K562 (cell line): ENCODE data around the gene PPP1R12C. TPM values are rescaled to one million over a fixed set of nuclear protein-coding genes. Genes with fewer than 3 reads are reported as not detected.
"Not testable (repeated sequence)": the region's sequence is repeated elsewhere in the genome, so short reads cannot be mapped to it uniquely, and the experiment has no call there.

ENCODE experiments used
- ATAC-seq: fragments of 200-7000 bp; cut with Tn5 transposase; 3 replicates; pipeline ENCODE4 v1.9.1; 2020; ENCODE audit warnings: moderate library complexity
- BruUV-seq: library from RNA; stranded (reverse); fragments of 400-500 nt; replicated peaks from 2 replicates; lab custom pipeline; 2021; lab: Mats Ljungman, UMichigan
- CTCF ChIA-PET: fragments of 300-600 bp; formaldehyde crosslinking; extraction: SDS; loops from one replicate; lab custom pipeline; 2021; ENCODE audit warnings: low intra/inter-chr PET ratio; lab: Yijun Ruan, JAX
- POLR2A ChIA-PET: fragments of 300-600, 350-650 bp; sonication (Branson Sonifier 250); formaldehyde crosslinking; extraction: SDS; loops from one replicate; lab custom pipeline; 2021; ENCODE audit warnings: antibody characterized with exemption, inconsistent platforms; lab: Yijun Ruan, JAX
- DNase-seq, 4 experiments: peaks; one replicate each; pipeline versions ENCODE4 v3.0.0 to v3.0.0-alpha.2; 2011 to 2018; ENCODE audit warnings: low spot score in 3 of 4, mixed read lengths in 3 of 4; ENCODE audit errors: extremely low read depth in 1 of 4
- FAIRE-seq: peaks from 2 replicates; lab custom pipeline; 2011; peaks lifted over from hg19 to GRCh38; lab: Jason Lieb, UNC
- H2AFZ ChIP-seq: 2 replicates; pipeline ENCODE4 v1.6.0; 2011; ENCODE audit warnings: low read depth, low read length, control low read depth, inconsistent platforms
- H3K27ac ChIP-seq: fragments of 200-600 bp; 3 replicates; pipeline ENCODE4 v1.8.0; 2011; ENCODE audit warnings: low read depth, mild to moderate bottlenecking, control low read depth, inconsistent platforms, low read length, moderate library complexity, mixed read lengths; ENCODE audit errors: extremely low read depth
- H3K27me3 ChIP-seq, 2 experiments: fragments of 300-600 bp in 1 of 2; 2 replicates in 1 of 2; 3 replicates in 1 of 2; pipeline versions ENCODE4 v1.6.0 to v1.8.0; 2011; ENCODE audit warnings: inconsistent platforms in 2 of 2, low read length in 2 of 2, mild to moderate bottlenecking in 1 of 2, mixed read lengths in 1 of 2, moderate library complexity in 1 of 2; ENCODE audit not compliant: control insufficient read depth in 2 of 2, insufficient read depth in 2 of 2
- H3K36me3 ChIP-seq: fragments of 300-600 bp; 3 replicates; pipeline ENCODE4 v1.8.0; 2011; ENCODE audit warnings: mild to moderate bottlenecking, low read length, inconsistent platforms; ENCODE audit not compliant: control insufficient read depth, insufficient read depth
- H3K4me1 ChIP-seq, 2 experiments: fragments of 200-600 bp in 1 of 2; replicated peaks in 1 of 2; 2 replicates in 1 of 2; 3 replicates in 1 of 2; pipeline versions ENCODE4 v1.5.1 to v1.8.0; 2011; ENCODE audit warnings: inconsistent platforms in 2 of 2, low read length in 2 of 2, mild to moderate bottlenecking in 1 of 2, mixed read lengths in 1 of 2, moderate library complexity in 1 of 2; ENCODE audit not compliant: control insufficient read depth in 2 of 2, insufficient read depth in 2 of 2
- H3K4me2 ChIP-seq: 2 replicates; pipeline ENCODE4 v1.6.1; 2011; ENCODE audit warnings: low read length, control low read depth, inconsistent platforms, mixed read lengths; ENCODE audit not compliant: insufficient read depth
- H3K4me3 ChIP-seq: fragments of 200-600 bp; sonication (generic), shearing (Covaris generic); 2 replicates; pipeline ENCODE4 v1.5.1; 2016; ENCODE audit warnings: control low read depth, inconsistent platforms
- H3K79me2 ChIP-seq: fragments of 200-600 bp; 3 replicates; pipeline ENCODE4 v1.8.0; 2011; ENCODE audit warnings: low read length, inconsistent platforms; ENCODE audit not compliant: control insufficient read depth, insufficient read depth
- H3K9ac ChIP-seq, 2 experiments: 2 replicates each; pipeline versions ENCODE4 v1.6.0 to v1.6.1; 2011; ENCODE audit warnings: low read depth in 2 of 2, low read length in 2 of 2, control low read depth in 1 of 2, inconsistent platforms in 1 of 2, mild to moderate bottlenecking in 1 of 2, mixed read lengths in 1 of 2; ENCODE audit not compliant: insufficient read depth in 1 of 2
- H3K9me1 ChIP-seq: one replicate; pipeline ENCODE4 v1.6.0; 2011; ENCODE audit warnings: inconsistent platforms, mild to moderate bottlenecking, low read length, moderate library complexity; ENCODE audit not compliant: control insufficient read depth, insufficient read depth
- H3K9me3 ChIP-seq: replicated peaks from 2 replicates; pipeline ENCODE4 v1.5.1; 2011; ENCODE audit warnings: low read depth, low read length, inconsistent platforms; ENCODE audit not compliant: control insufficient read depth, insufficient read depth
- H4K20me1 ChIP-seq: replicated peaks from 2 replicates; pipeline ENCODE4 v1.6.1; 2011; ENCODE audit warnings: low read length, inconsistent platforms, mixed read lengths; ENCODE audit not compliant: control insufficient read depth, insufficient read depth
- BCOR ChIP-seq: fragments of 450-650 bp; IDR thresholded peaks from 2 replicates; pipeline ENCODE4 v1.6.1; 2016
- MEF2A ChIP-seq: IDR thresholded peaks from 2 replicates; pipeline ENCODE4 v1.6.1; 2011; ENCODE audit warnings: low read depth, mild to moderate bottlenecking, low read length, moderate library complexity; ENCODE audit not compliant: control insufficient read depth
- NCOA2 ChIP-seq, 2 experiments: fragments of 450-650 bp; IDR thresholded peaks; 2 replicates each; pipeline ENCODE4 v1.6.1; 2018; ENCODE audit warnings: mild to moderate bottlenecking in 2 of 2, moderate library complexity in 1 of 2; ENCODE audit not compliant: partially characterized antibody in 2 of 2
- POLR2G ChIP-seq: fragments of 200-400 bp; formaldehyde crosslinking; IDR thresholded peaks from 2 replicates; pipeline ENCODE4 v1.6.1; 2017; ENCODE audit warnings: low read depth, mild to moderate bottlenecking, antibody characterized with exemption, low read length, moderate library complexity
- RBBP5 ChIP-seq: fragments of 200-600 bp; sonication (generic); IDR thresholded peaks from 2 replicates; pipeline ENCODE4 v1.6.1; 2012; ENCODE audit warnings: borderline replicate concordance, mild to moderate bottlenecking, low read length, control low read depth, inconsistent platforms; ENCODE audit not compliant: insufficient read depth, poor library complexity, severe bottlenecking
- SRSF7 ChIP-seq: fragments of 200-400 bp; formaldehyde crosslinking; optimal IDR thresholded peaks from 2 replicates; pipeline ENCODE3; 2017; ENCODE audit warnings: mild to moderate bottlenecking, low read depth, low read length
- ZNF146 ChIP-seq: IDR thresholded peaks from one replicate; pipeline ENCODE4 v1.6.1; 2018; ENCODE audit warnings: missing compliant biosample characterization; ENCODE audit not compliant: unreplicated experiment
- ZNF583 ChIP-seq: fragments of 250-450 bp; sonication (Bioruptor Pico); IDR thresholded peaks from 2 replicates; pipeline ENCODE4 v1.4.0; 2020
- ZNF707 ChIP-seq: fragments of 250-450 bp; sonication (Bioruptor Pico); conservative IDR thresholded peaks from 2 replicates; pipeline ENCODE4 v1.8.0; 2022; ENCODE audit warnings: inconsistent platforms, mild to moderate bottlenecking, moderate library complexity
- WGBS: fragments of 100-300 bp; shearing (Covaris generic); methylation state at CpG from one replicate; pipeline ENCODE4 v1.1.6; 2016; ENCODE audit warnings: low coverage, mixed read lengths; ENCODE audit not compliant: insufficient coverage; ENCODE audit errors: missing lambda C conversion rate; 5-methylcytosine and 5-hydroxymethylcytosine counted together
- in situ Hi-C: fragments of 300-500 bp; cut with MboI; formaldehyde crosslinking; loops from 4 replicates; pipeline ENCODE4 v1.15.0; 2018; ENCODE audit warnings: inconsistent platforms, mixed read lengths
- intact Hi-C: fragments of 100-400 bp; cut with micrococcal nuclease; formaldehyde crosslinking; loops from 2 replicates; pipeline ENCODE4 v1.14.2; 2022
- polyA plus RNA-seq, 8 experiments: library from polyadenylated mRNA; depleted of rRNA in 4 of 8; stranded (reverse) in 5 of 8; unstranded in 3 of 8; fragments of >200 nt; fragmentation: Nextera tagmentation in 2 of 8; fragmentation: Illumina TruSeq in 1 of 8; extraction: Ambion mirVana in 2 of 8; extraction: Trizol in 1 of 8; gene quantifications; 2 replicates each; pipeline versions ENCODE4 v1.2.1 to v1.2.3, GENCODE V29; 2011 to 2014; ENCODE audit warnings: inconsistent platforms in 1 of 8, missing spikeins in 1 of 8
- total RNA-seq, 7 experiments: library from RNA; depleted of rRNA in 6 of 7; stranded (reverse); fragments of >200 nt in 6 of 7; fragmentation: Illumina TruSeq in 2 of 7; extraction: Trizol in 2 of 7; gene quantifications; 2 replicates each; pipeline versions ENCODE4 v1.2.1 to v1.2.3, GENCODE V29; 2011 to 2021; ENCODE audit warnings: low replicate concordance in 1 of 7
- TF ChIP-seq, protein P1 (sequence below), 2 experiments: fragments of 450-650 bp; conservative IDR thresholded peaks; 2 replicates each; pipeline ENCODE4 v1.6.1; 2017; ENCODE audit warnings: mild to moderate bottlenecking in 2 of 2, moderate library complexity in 2 of 2
- TF ChIP-seq, protein P2 (sequence below): fragments of 250-450 bp; sonication (Bioruptor Pico); IDR thresholded peaks from 2 replicates; pipeline ENCODE4 v1.5.1; 2021; ENCODE audit warnings: mild to moderate bottlenecking

Gene PPP1R12C
- total and polyA plus RNA-seq, 9 of the 15 experiments (the other 6 are each of a cell fraction or from before 2014, with no cell fraction given): 1.8 to 136 (median 33.7) TPM

GRCh38 chr19:55107252-55107651 lies 10.2 kb downstream of the PPP1R12C start:
- H3K9ac ChIP-seq, intact Hi-C loops, H3K4me2 ChIP-seq, H3K9me1 ChIP-seq, H3K4me3 ChIP-seq, H3K27ac ChIP-seq, H4K20me1 ChIP-seq, CTCF ChIA-PET, H3K9me3 ChIP-seq, ATAC-seq, DNase-seq, BruUV-seq, in situ Hi-C loops, H2AFZ ChIP-seq, H3K27me3 ChIP-seq, FAIRE-seq: not testable (repeated sequence)
- H3K79me2 ChIP-seq: peaks cover 29% of the 10 kb centered on the region
- whole genome bisulfite sequencing: 96% methylated on average over 3 of the region's 3 CpGs
- TF ChIP-seq BCOR: peak; percentile 57; the same call in 1 of the 2 replicates
- peak; percentile 82 for TF ChIP-seq ZNF146 (CRISPR knock-in tag)
- H3K36me3 ChIP-seq: peaks cover 65% of the 10 kb centered on the region; the same call in 2 of the 3 replicates
- H3K4me1 ChIP-seq: peaks cover 2 to 23% of the 10 kb centered on the region in 2 experiments; a peak in 3 of 5 replicates
- POLR2A ChIA-PET: interaction anchor here (0.9 to 1.3 kb wide), 3 partner anchors 8 to 11 kb away, joined by 4 to 7 read pairs (median 4); partner anchors contain the start of gene PPP1R12C

- intact Hi-C loops: no loop called here
- Histone ChIP-seq H3K36me3 (peaks cover 67% of the 10 kb centered on the region; the same call in 2 of the 3 replicates), H2AFZ (no peak overlapping the region), H3K4me2 (no peak overlapping the region), H3K79me2 (peaks cover 22% of the 10 kb centered on the region), H3K27me3 (no peaks in the 10 kb centered on the region), H3K4me1 (peaks cover 2 to 21% of the 10 kb centered on the region in 2 experiments; a peak in 3 of 5 replicates), H3K4me3 (no peak overlapping the region), H3K9me3 (no peaks in the 10 kb centered on the region), H3K9ac (peak overlapping the region in 1 of 2 experiments; percentile 68; a peak in 2 of 4 replicates), H3K9me1 (no peaks in the 10 kb centered on the region), H4K20me1 (peaks cover 4% of the 10 kb centered on the region; the same call in 1 of the 2 replicates), H3K27ac (no peak overlapping the region)
- no TSS peak for BruUV-seq
- DNase-seq: no peak
- 93% methylated on average over 6 of the region's 6 CpGs for WGBS
- in situ Hi-C loops: no loop called here
- no peak; the same call in 2 of the 3 replicates for ATAC-seq
- POLR2A ChIA-PET: interaction anchor here (0.8 to 1.3 kb wide), 7 partner anchors 8 to 33 kb away, joined by 3 to 7 read pairs (median 4); partner anchors contain the start of gene PPP1R12C
- CTCF ChIA-PET: no interaction called here
- no peak for FAIRE-seq
- TF ChIP-seq ZNF583 (CRISPR knock-in tag): no peak
- no peak for TF ChIP-seq NCOA2 (IDR thresholded peaks at IDR 0.05; ENCODE audit: partially characterized antibody in 2 of 2)
- TF ChIP-seq RBBP5: no peak
- TF ChIP-seq, protein P1, sequence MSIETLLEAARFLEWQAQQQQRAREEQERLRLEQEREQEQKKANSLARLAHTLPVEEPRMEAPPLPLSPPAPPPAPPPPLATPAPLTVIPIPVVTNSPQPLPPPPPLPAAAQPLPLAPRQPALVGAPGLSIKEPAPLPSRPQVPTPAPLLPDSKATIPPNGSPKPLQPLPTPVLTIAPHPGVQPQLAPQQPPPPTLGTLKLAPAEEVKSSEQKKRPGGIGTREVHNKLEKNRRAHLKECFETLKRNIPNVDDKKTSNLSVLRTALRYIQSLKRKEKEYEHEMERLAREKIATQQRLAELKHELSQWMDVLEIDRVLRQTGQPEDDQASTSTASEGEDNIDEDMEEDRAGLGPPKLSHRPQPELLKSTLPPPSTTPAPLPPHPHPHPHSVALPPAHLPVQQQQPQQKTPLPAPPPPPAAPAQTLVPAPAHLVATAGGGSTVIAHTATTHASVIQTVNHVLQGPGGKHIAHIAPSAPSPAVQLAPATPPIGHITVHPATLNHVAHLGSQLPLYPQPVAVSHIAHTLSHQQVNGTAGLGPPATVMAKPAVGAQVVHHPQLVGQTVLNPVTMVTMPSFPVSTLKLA (conservative IDR thresholded peaks at IDR 0.05): no peak
- 0 out of 2 replicates have a peak, but pooled peaks have one; percentile 18 for TF ChIP-seq POLR2G
- no peak for TF ChIP-seq SRSF7
- TF ChIP-seq, protein P2, sequence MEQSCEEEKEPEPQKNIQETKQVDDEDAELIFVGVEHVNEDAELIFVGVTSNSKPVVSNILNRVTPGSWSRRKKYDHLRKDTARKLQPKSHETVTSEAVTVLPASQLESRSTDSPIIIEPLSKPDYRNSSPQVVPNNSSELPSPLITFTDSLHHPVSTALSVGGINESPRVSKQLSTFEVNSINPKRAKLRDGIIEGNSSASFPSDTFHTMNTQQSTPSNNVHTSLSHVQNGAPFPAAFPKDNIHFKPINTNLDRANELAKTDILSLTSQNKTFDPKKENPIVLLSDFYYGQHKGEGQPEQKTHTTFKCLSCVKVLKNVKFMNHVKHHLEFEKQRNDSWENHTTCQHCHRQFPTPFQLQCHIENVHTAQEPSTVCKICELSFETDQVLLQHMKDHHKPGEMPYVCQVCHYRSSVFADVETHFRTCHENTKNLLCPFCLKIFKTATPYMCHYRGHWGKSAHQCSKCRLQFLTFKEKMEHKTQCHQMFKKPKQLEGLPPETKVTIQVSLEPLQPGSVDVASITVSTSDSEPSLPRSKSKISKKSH (CRISPR knock-in tag): no peak
- TF ChIP-seq ZNF707 (CRISPR knock-in tag): no peak
- no peak for TF ChIP-seq MEF2A
Observed at GRCh38 chr19:55106591-55106990, 10.8 kb downstream of the PPP1R12C start.
